ENCODE results near the gene ZNF345. TPM values are rescaled to one million over a fixed set of nuclear protein-coding genes. Genes with fewer than 3 reads are reported as not detected.

The ZNF345 gene
- total and polyA plus RNA-seq, 2 of the 4 experiments (the other 2 are of a cell fraction), result 1.8 to 3.0 TPM

DNA sequence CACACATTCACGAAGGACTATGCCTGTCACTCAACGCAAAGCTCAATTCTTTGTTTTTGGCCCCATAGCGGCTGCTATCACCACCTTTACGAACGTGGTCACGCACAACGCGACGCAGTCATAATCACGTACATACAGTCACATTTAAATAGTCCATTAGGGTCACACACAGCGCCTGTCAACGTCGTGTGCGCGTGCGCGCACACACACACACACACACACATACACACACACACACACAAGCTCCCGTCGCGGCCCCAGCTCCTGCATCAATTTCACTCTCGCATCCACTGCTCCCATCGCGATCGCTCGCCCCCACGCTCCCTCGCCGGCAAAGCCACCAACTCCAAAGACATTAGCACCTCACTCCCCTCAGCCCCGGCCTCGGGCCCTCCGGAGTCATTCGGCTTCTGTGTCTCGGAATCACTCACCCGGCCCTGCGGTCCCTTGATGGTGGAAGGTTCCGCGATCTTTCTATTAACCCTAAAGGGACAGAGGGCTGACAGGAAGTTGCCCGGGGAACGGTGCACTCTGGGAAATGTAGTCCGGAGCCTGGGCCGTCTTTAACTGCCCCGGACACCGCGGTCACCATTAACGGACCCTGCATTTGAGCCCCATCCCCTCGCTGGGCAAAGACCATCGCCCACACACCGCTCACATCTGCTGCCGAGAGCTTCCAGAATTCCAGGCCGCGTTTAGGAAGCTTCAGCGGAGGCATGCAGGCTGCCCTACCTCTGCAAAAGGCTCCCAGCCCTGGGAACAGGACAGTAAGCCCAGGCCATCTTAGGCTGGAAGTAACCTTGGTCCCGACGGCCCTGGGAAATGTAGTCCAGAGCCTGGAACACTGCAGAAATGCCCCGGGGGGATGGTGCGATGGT lies 12.5 kb upstream of the ZNF345 start, which contains the start of gene ZNF790 (continued):
- TF ChIP-seq RAD21 (IDR thresholded peaks at IDR 0.05; ENCODE audit: low read length), result no peak
- 0 out of 2 replicates have a peak, but pooled peaks have one; percentile 44 for TF ChIP-seq MXI1 (IDR thresholded peaks at IDR 0.05; ENCODE audit: borderline replicate concordance, low read depth, low read length)
- peak; percentile 25; the same call in 1 of the 2 replicates for TF ChIP-seq BHLHE40 (IDR thresholded peaks at IDR 0.05; ENCODE audit: low read depth, low read length)

DNA sequence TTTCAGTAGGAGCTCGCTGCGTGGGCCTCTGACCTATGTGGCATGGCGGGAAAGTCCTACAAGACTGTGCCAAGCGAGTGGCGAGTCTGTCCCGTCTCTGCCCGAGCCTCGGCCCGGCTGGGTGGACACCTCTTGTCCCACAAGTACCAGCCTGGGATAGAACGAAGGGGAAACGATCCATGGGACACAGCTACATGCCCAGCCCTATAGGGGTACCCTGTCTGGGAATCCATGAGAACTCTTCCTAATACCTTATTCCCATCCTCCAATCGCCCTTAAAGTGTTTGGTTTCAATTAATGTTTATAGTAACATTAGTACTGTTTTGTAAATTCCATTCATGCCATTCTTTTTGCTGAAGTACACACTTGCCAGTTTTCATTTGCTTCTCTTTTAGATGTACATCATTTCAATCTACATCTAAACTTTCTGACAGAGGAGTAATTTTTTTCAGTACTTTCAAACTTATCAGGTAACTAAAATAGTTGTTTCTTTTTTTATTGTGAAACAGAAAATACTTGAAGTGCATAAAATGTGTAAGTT lies 11.8 kb upstream of the ZNF345 start:
- Histone ChIP-seq H3K79me1 (ENCODE audit: low read depth in 1 of 2, low read length in 2 of 2) (peaks cover 14 to 23% of the 10 kb centered on the region in 2 experiments), H2BK120ac (ENCODE audit: low read depth, low read length) (peak overlapping the region; percentile 78), H2AK5ac (ENCODE audit: low read depth, low read length) (peak overlapping the region; percentile 61; the same call in 1 of the 2 replicates), H3K27me3 (ENCODE audit: control insufficient read depth, insufficient read depth, low read length) (no peaks in the 10 kb centered on the region), H3K14ac (replicated peaks; ENCODE audit: low read depth, low read length) (peak overlapping the region; percentile 99), H3K4me3 (ENCODE audit: insufficient read depth, low read depth, low read length) (peak overlapping the region; percentile 70), H3K23ac (ENCODE audit: low read depth, low read length) (peak overlapping the region; percentile 91; the same call in 1 of the 2 replicates), H2AK9ac (replicated peaks; ENCODE audit: low read depth, low read length, poor library complexity) (peak overlapping the region; percentile 94), H3K9ac (ENCODE audit: low read depth, low read length) (peak overlapping the region; percentile 87), H2AFZ (replicated peaks; ENCODE audit: low read length, poor library complexity) (peak overlapping the region; percentile 99), H4K5ac (ENCODE audit: low read depth, low read length) (peak overlapping the region; percentile 94), H2BK20ac (ENCODE audit: low read depth, low read length) (peak overlapping the region; percentile 41; the same call in 1 of the 2 replicates), H3K9me3 (ENCODE audit: control insufficient read depth, insufficient read depth, low read length) (peaks cover 16% of the 10 kb centered on the region), H2BK15ac (ENCODE audit: low read depth, low read length) (no peak overlapping the region; the same call in 2 of the 3 replicates), H3K36me3 (ENCODE audit: control insufficient read depth, insufficient read depth, low read length) (no peaks in the 10 kb centered on the region; the same call in none of the 2 replicates), H4K20me1 (ENCODE audit: insufficient read depth, low read length) (no peaks in the 10 kb centered on the region), H3K4ac (ENCODE audit: low read depth, low read length) (peak overlapping the region; percentile 97), H3K18ac (ENCODE audit: low read depth, low read length) (peak overlapping the region; percentile 92), H4K8ac (ENCODE audit: low read depth in 2 of 2, low read length in 2 of 2) (peak overlapping the region; percentile 79 to 97), H3K4me1 (ENCODE audit: control insufficient read depth, insufficient read depth, low read length) (0 out of 2 replicates have a peak, but pooled peaks cover 1% of the 10 kb centered on the region), H3K27ac (ENCODE audit: insufficient read depth, low read length) (peak overlapping the region; percentile 95), H3K9me1 (ENCODE audit: insufficient read depth, low read length) (no peaks in the 10 kb centered on the region), H4K91ac (ENCODE audit: insufficient read depth, low read depth, low read length) (peak overlapping the region; percentile 96), H3K4me2 (ENCODE audit: low read depth, low read length) (peak overlapping the region; percentile 87), H3K56ac (ENCODE audit: extremely low read depth, insufficient read depth, low read length) (peak overlapping the region; percentile 86), H2BK5ac (ENCODE audit: low read depth, low read length, poor library complexity, severe bottlenecking) (peak overlapping the region; percentile 97)
- ChIA-PET POLR2A (ENCODE audit: unreplicated experiment) (interaction anchor here (1.3 kb wide), 1 partner anchor 11 kb away, joined by 5 read pairs; the partner anchor contains the start of gene ZNF345), CTCF (no interaction called here)
- ATAC-seq (ENCODE audit: low read depth) (peak; percentile 44), DNase-seq (peak; percentile 8)
- dilution Hi-C loops (cut with HindIII; ENCODE audit: low sequenced_read_pairs, unreplicated experiment), result no loop called here
- intact Hi-C loops (cut with micrococcal nuclease), result loop anchor here (1.0 kb wide), 1 partner anchor 11 kb away; the partner anchor contains the start of gene ZNF345
- BruUV-seq (replicated peaks), result no TSS peak
- no CpG with 5 or more reads among the region's 12 CpGs for WGBS, 2 experiments (ENCODE audit: extremely low coverage in 2 of 2, insufficient read length in 1 of 2)
- in situ Hi-C loops (cut with MboI; ENCODE audit: low sequenced_read_pairs), result no loop called here
- no peak for TF ChIP-seq MXI1 (IDR thresholded peaks at IDR 0.05; ENCODE audit: borderline replicate concordance, low read depth, low read length)
- TF ChIP-seq RAD21 (IDR thresholded peaks at IDR 0.05; ENCODE audit: low read length), result no peak
- TF ChIP-seq, protein P1, sequence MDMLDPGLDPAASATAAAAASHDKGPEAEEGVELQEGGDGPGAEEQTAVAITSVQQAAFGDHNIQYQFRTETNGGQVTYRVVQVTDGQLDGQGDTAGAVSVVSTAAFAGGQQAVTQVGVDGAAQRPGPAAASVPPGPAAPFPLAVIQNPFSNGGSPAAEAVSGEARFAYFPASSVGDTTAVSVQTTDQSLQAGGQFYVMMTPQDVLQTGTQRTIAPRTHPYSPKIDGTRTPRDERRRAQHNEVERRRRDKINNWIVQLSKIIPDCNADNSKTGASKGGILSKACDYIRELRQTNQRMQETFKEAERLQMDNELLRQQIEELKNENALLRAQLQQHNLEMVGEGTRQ (IDR thresholded peaks at IDR 0.05; ENCODE audit: low read depth, low read length), result no peak
- TF ChIP-seq, protein P2, sequence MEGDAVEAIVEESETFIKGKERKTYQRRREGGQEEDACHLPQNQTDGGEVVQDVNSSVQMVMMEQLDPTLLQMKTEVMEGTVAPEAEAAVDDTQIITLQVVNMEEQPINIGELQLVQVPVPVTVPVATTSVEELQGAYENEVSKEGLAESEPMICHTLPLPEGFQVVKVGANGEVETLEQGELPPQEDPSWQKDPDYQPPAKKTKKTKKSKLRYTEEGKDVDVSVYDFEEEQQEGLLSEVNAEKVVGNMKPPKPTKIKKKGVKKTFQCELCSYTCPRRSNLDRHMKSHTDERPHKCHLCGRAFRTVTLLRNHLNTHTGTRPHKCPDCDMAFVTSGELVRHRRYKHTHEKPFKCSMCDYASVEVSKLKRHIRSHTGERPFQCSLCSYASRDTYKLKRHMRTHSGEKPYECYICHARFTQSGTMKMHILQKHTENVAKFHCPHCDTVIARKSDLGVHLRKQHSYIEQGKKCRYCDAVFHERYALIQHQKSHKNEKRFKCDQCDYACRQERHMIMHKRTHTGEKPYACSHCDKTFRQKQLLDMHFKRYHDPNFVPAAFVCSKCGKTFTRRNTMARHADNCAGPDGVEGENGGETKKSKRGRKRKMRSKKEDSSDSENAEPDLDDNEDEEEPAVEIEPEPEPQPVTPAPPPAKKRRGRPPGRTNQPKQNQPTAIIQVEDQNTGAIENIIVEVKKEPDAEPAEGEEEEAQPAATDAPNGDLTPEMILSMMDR (conservative IDR thresholded peaks at IDR 0.05; ENCODE audit: low read depth, low read length), result no peak
- TF ChIP-seq NFE2L2 (IDR thresholded peaks at IDR 0.05; ENCODE audit: low read depth, low read length), result no peak
- TF ChIP-seq MAFK (IDR thresholded peaks at IDR 0.05; ENCODE audit: low read depth, low read length), result no peak
- no peak for TF ChIP-seq BHLHE40 (IDR thresholded peaks at IDR 0.05; ENCODE audit: low read depth, low read length)
- TF ChIP-seq RFX5 (IDR thresholded peaks at IDR 0.05; ENCODE audit: low read depth, low read length), result no peak
- no peak for TF ChIP-seq SMC3 (IDR thresholded peaks at IDR 0.05; ENCODE audit: low read depth, low read length)
- no peak for TF ChIP-seq FOS (IDR thresholded peaks at IDR 0.05; ENCODE audit: low read depth, low read length)
- TF ChIP-seq RCOR1 (IDR thresholded peaks at IDR 0.05; ENCODE audit: insufficient replicate concordance, low read length), result no peak
- no peak for TF ChIP-seq POLR2A (IDR thresholded peaks at IDR 0.05; ENCODE audit: low read depth, low read length)
